Measurements from ENCODE around the gene TMEM245. TPM values are rescaled to one million over a fixed set of nuclear protein-coding genes. Genes with fewer than 3 reads are reported as not detected.

TMEM245 gene
- total RNA-seq, 2 donors from 2014 or later, result 76.5 to 95.4 TPM

DNA sequence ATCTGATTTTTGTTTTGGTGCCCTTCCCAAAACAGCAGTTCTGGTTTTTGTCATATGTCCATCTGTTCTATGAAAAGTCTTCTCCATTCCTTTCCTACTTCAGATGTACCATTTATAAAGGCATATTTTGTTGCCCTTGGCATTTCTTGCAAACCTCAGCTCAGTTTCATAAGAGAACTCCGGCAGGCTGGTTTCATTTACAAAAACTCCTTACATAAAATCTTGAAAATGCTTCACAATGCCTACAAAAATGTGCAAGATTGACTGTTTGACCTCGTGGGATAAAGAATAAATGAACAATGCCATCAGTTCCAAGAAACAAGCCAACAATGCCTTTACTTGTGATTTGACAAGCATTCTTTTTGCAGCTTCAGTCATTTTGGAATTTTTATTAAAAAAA lies 67.3 kb downstream of the TMEM245 start:
- TF ChIP-seq, protein P1, sequence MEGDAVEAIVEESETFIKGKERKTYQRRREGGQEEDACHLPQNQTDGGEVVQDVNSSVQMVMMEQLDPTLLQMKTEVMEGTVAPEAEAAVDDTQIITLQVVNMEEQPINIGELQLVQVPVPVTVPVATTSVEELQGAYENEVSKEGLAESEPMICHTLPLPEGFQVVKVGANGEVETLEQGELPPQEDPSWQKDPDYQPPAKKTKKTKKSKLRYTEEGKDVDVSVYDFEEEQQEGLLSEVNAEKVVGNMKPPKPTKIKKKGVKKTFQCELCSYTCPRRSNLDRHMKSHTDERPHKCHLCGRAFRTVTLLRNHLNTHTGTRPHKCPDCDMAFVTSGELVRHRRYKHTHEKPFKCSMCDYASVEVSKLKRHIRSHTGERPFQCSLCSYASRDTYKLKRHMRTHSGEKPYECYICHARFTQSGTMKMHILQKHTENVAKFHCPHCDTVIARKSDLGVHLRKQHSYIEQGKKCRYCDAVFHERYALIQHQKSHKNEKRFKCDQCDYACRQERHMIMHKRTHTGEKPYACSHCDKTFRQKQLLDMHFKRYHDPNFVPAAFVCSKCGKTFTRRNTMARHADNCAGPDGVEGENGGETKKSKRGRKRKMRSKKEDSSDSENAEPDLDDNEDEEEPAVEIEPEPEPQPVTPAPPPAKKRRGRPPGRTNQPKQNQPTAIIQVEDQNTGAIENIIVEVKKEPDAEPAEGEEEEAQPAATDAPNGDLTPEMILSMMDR (IDR thresholded peaks at IDR 0.05), result no peak
- ATAC-seq (ENCODE audit: insufficient number of reproducible peaks, low FRiP score, low read depth) (no peak), DNase-seq (ENCODE audit: low spot score) (no peak)
- Histone ChIP-seq H3K36me3 (peaks cover 41% of the 10 kb centered on the region), H3K27ac (peak overlapping the region; percentile 16 to 20), H3K9me3 (no peaks in the 10 kb centered on the region), H3K27me3 (replicated peaks; ENCODE audit: insufficient read depth) (no peaks in the 10 kb centered on the region), H3K4me1 (ENCODE audit: control insufficient read depth in 1 of 2, low read depth in 2 of 2) (peaks cover 5 to 28% of the 10 kb centered on the region in 2 donors), H3K4me3 (no peak overlapping the region)

DNA sequence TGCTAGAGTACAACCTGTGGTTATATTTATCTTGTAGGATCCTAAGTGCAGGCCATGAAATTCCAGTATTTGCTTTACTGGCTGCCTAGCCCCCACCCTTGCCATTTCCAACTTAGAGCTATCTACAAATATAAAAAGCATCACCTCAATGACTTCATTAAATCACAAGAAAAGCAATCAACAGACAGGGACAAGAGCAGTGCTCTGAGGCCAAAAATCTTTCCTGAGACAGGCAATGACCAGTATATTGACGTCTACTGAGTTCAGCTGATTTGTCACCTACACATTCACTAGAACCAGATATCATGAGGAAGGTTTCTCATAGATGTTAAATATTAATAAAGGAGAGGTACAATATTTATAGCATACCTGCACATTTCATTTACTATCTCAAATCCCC lies 68.0 kb downstream of the TMEM245 start:
- TF ChIP-seq, protein P1 (IDR thresholded peaks at IDR 0.05), result no peak
- ATAC-seq (ENCODE audit: insufficient number of reproducible peaks, low FRiP score, low read depth), result no peak
- H3K9me3 ChIP-seq, result no peaks in the 10 kb centered on the region
- no peak overlapping the region for H3K27ac ChIP-seq
- peaks cover 40% of the 10 kb centered on the region for H3K36me3 ChIP-seq
- DNase-seq (ENCODE audit: low spot score), result no peak
- peaks cover 5 to 28% of the 10 kb centered on the region in 2 donors for H3K4me1 ChIP-seq (ENCODE audit: control insufficient read depth in 1 of 2, low read depth in 2 of 2)
- no peak overlapping the region for H3K4me3 ChIP-seq
- no peaks in the 10 kb centered on the region for H3K27me3 ChIP-seq (replicated peaks; ENCODE audit: insufficient read depth)

DNA sequence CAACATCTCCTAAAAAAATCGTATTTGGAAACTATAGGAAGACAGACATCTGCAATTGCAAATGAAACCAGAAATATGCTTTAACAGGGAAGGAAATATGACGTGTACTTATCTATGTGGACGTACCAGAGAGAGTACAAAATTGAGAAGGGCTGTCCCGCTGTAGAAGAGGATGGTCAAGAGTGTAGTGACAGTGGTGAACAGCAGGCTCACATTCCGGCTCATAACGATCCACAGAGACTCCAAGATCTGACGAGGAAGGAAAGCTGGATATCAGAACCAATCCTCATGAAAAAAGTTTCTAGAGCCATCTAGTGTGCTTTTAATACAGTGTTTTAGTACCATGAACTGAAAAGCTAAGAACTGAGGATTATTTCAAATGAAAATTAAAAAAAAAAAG lies 69.3 kb downstream of the TMEM245 start:
- H3K4me3 ChIP-seq, result no peak overlapping the region
- no peak for ATAC-seq (ENCODE audit: insufficient number of reproducible peaks, low FRiP score, low read depth)

DNA sequence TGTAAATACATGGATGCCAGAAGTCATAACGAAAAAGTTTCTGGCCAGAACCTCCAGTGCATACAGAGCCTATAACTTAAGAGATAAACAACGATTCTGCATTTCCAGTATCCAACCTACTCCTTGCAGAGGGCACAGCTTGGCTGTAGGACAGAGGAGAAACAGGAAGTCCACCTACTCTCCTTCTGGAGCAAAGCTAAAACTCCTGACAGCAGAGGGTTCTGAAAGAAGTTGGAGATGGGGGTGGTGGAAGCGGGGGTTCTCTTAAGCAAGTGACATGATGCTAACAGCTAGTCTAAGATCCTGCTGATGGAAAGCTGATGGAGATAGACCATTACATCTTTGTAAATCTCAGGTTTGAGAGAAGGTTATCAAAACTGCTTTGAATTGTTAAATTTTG lies 70.9 kb downstream of the TMEM245 start:
- H3K27ac ChIP-seq, result no peak overlapping the region
- H3K9me3 ChIP-seq, result no peaks in the 10 kb centered on the region
- H3K36me3 ChIP-seq, result peaks cover 40% of the 10 kb centered on the region
- TF ChIP-seq, protein P1 (IDR thresholded peaks at IDR 0.05), result no peak
- DNase-seq (ENCODE audit: low spot score) (no peak), ATAC-seq (ENCODE audit: insufficient number of reproducible peaks, low FRiP score, low read depth) (no peak)
- H3K4me3 ChIP-seq, result no peak overlapping the region
- H3K4me1 ChIP-seq (ENCODE audit: control insufficient read depth in 1 of 2, low read depth in 2 of 2), result peaks cover 5 to 24% of the 10 kb centered on the region in 2 donors
- H3K27me3 ChIP-seq (replicated peaks; ENCODE audit: insufficient read depth), result no peaks in the 10 kb centered on the region

More for the DNA sequence above, 69.3 kb downstream of the TMEM245 start:
- no peaks in the 10 kb centered on the region for H3K27me3 ChIP-seq (replicated peaks; ENCODE audit: insufficient read depth)
- H3K27ac ChIP-seq, result no peak overlapping the region
- TF ChIP-seq, protein P1 (IDR thresholded peaks at IDR 0.05), result no peak
- H3K36me3 ChIP-seq, result peaks cover 37% of the 10 kb centered on the region
- H3K4me1 ChIP-seq (ENCODE audit: control insufficient read depth in 1 of 2, low read depth in 2 of 2), result peaks cover 5 to 28% of the 10 kb centered on the region in 2 donors
- no peaks in the 10 kb centered on the region for H3K9me3 ChIP-seq
- DNase-seq (ENCODE audit: low spot score), result no peak

DNA sequence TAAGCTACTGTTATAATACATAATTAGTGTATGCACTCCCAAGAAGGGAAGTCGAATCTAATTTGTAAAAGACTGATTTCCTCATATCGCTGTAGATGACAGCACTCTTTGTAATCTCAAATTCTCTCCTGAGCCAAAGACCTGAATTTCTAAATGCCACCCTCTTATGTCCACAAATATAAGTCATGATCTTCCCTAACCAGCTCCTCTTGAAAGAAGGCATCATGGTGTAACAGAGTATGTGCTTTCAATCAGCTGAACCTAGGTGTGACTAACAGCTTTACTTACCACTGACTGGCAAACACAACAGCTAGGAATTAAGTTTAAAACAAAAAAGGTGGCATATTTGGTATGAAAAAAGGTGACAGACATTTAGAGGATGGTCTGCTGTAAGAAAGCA lies 72.5 kb downstream of the TMEM245 start:
- H3K4me1 ChIP-seq (ENCODE audit: control insufficient read depth in 1 of 2, low read depth in 2 of 2), result peaks cover 0 to 8% of the 10 kb centered on the region in 2 donors
- no peak overlapping the region for H3K4me3 ChIP-seq
- TF ChIP-seq, protein P1 (IDR thresholded peaks at IDR 0.05), result no peak
- DNase-seq (ENCODE audit: low spot score) (no peak), ATAC-seq (ENCODE audit: insufficient number of reproducible peaks, low FRiP score, low read depth) (no peak)
- no peak overlapping the region for H3K27ac ChIP-seq
- H3K9me3 ChIP-seq, result no peaks in the 10 kb centered on the region
- peaks cover 44% of the 10 kb centered on the region for H3K36me3 ChIP-seq
- no peaks in the 10 kb centered on the region for H3K27me3 ChIP-seq (replicated peaks; ENCODE audit: insufficient read depth)

Data from thoracic aorta (tissue), 2 donors.